Peyer's patch (tissue), 4 donors: ENCODE data around the gene FGGY. TPM values are rescaled to one million over a fixed set of nuclear protein-coding genes. Genes with fewer than 3 reads are reported as not detected.

Experiments used
- DNase-seq, 3 donors: peaks; one replicate each; pipeline ENCODE4 v3.0.0-alpha.2; 2017 to 2019
- H3K27ac ChIP-seq, 4 donors: fragments of 200-600 bp; sonication (generic); one replicate each; pipeline ENCODE4 v1.5.1; 2016 to 2019
- H3K27me3 ChIP-seq, 2 donors: fragments of 200-600 bp; sonication (generic); one replicate each; pipeline ENCODE4 v1.5.1; 2019
- H3K36me3 ChIP-seq, 3 donors: fragments of 200-600 bp; sonication (generic); one replicate each; pipeline ENCODE4 v1.5.1; 2016 to 2019
- H3K4me1 ChIP-seq, 4 donors: fragments of 200-600 bp; sonication (generic); one replicate each; pipeline ENCODE4 v1.5.1; 2016 to 2019
- H3K4me3 ChIP-seq, 4 donors: fragments of 200-600 bp; sonication (generic); 1 replicate in 3 of 4; 2 replicates in 1 of 4; pipeline ENCODE4 v1.5.1; 2016 to 2019; ENCODE audit warnings: mild to moderate bottlenecking in 1 of 4
- H3K9me3 ChIP-seq, 4 donors: fragments of 200-600 bp; sonication (generic); one replicate each; pipeline ENCODE4 v1.5.1; 2016 to 2019; ENCODE audit warnings: mild to moderate bottlenecking in 1 of 4
- CTCF ChIP-seq, 6 experiments: fragments of 450-650 bp in 4 of 6; fragments of 200-600 bp in 2 of 6; sonication (generic) in 1 of 6; IDR thresholded peaks; one replicate each; pipeline ENCODE4 v1.5.1; 2017 to 2019; ENCODE audit warnings: antibody characterized with exemption in 6 of 6, mild to moderate bottlenecking in 3 of 6, moderate library complexity in 1 of 6
- POLR2A ChIP-seq, 2 donors: fragments of 450-650 bp; IDR thresholded peaks; one replicate each; pipeline ENCODE4 v1.5.1; 2017; ENCODE audit warnings: antibody characterized with exemption in 2 of 2, mild to moderate bottlenecking in 2 of 2, moderate library complexity in 2 of 2
- total RNA-seq, 4 donors: library from RNA; depleted of rRNA; stranded (reverse); fragments of >200 nt; gene quantifications; one replicate each; pipeline ENCODE4 v1.1.0, GENCODE V29; 2016

The FGGY gene
- total RNA-seq, 4 donors from 2014 or later, result 18.9 to 102 (median 33.6) TPM

- no peak for TF ChIP-seq POLR2A (IDR thresholded peaks at IDR 0.05)
- no peak for TF ChIP-seq CTCF (IDR thresholded peaks at IDR 0.05)
- Histone ChIP-seq H3K27ac (peak overlapping the region in 1 of 4 donors; percentile 61), H3K27me3 (no peaks in the 10 kb centered on the region), H3K36me3 (no peaks in the 10 kb centered on the region), H3K9me3 (no peaks in the 10 kb centered on the region), H3K4me1 (peaks cover 0 to 8% (median 0%) of the 10 kb centered on the region in 4 donors), H3K4me3 (no peak overlapping the region)
- DNase-seq, result no peak
Observed at GRCh38 chr1:59703226-59703917, 406.5 kb downstream of the FGGY start.

GRCh38 chr1:59703918-59704378 lies 407.1 kb downstream of the FGGY start:
- Histone ChIP-seq H3K27ac (peak overlapping the region in 2 of 4 donors; percentile 26 to 61), H3K27me3 (no peaks in the 10 kb centered on the region), H3K4me3 (no peak overlapping the region), H3K4me1 (peaks cover 0 to 8% (median 0%) of the 10 kb centered on the region in 4 donors), H3K9me3 (no peaks in the 10 kb centered on the region), H3K36me3 (no peaks in the 10 kb centered on the region)
- TF ChIP-seq CTCF (IDR thresholded peaks at IDR 0.05) (no peak), POLR2A (IDR thresholded peaks at IDR 0.05) (no peak)
- DNase-seq, result no peak

- H3K9me3 ChIP-seq, result no peaks in the 10 kb centered on the region
- DNase-seq, result no peak
- no peaks in the 10 kb centered on the region for H3K27me3 ChIP-seq
- H3K4me1 ChIP-seq, result peaks cover 0 to 8% (median 0%) of the 10 kb centered on the region in 4 donors
- TF ChIP-seq POLR2A (IDR thresholded peaks at IDR 0.05) (no peak), CTCF (IDR thresholded peaks at IDR 0.05) (no peak)
- no peak overlapping the region for H3K4me3 ChIP-seq
- H3K27ac ChIP-seq, result peak overlapping the region in 2 of 4 donors; percentile 2 to 61
- H3K36me3 ChIP-seq, result no peaks in the 10 kb centered on the region
Observed at GRCh38 chr1:59704716-59705115, 407.8 kb downstream of the FGGY start.

GRCh38 chr1:59705466-59706302 lies 408.8 kb downstream of the FGGY start:
- TF ChIP-seq CTCF (IDR thresholded peaks at IDR 0.05) (no peak), POLR2A (IDR thresholded peaks at IDR 0.05) (no peak)
- no peaks in the 10 kb centered on the region for H3K27me3 ChIP-seq
- no peak overlapping the region for H3K4me3 ChIP-seq
- no peaks in the 10 kb centered on the region for H3K36me3 ChIP-seq
- peaks cover 0 to 8% (median 0%) of the 10 kb centered on the region in 4 donors for H3K4me1 ChIP-seq
- no peaks in the 10 kb centered on the region for H3K9me3 ChIP-seq
- peak overlapping the region in 2 of 4 donors; percentile 6 to 53 for H3K27ac ChIP-seq
- no peak for DNase-seq

GRCh38 chr1:59706303-59706599 lies 409.4 kb downstream of the FGGY start:
- Histone ChIP-seq H3K27ac (peak overlapping the region in 2 of 4 donors; percentile 6 to 53), H3K9me3 (no peaks in the 10 kb centered on the region), H3K4me3 (no peak overlapping the region), H3K27me3 (no peaks in the 10 kb centered on the region), H3K4me1 (peaks cover 0 to 8% (median 0%) of the 10 kb centered on the region in 4 donors), H3K36me3 (no peaks in the 10 kb centered on the region)
- TF ChIP-seq POLR2A (IDR thresholded peaks at IDR 0.05), result no peak
- TF ChIP-seq CTCF (IDR thresholded peaks at IDR 0.05), result no peak
- DNase-seq, result no peak
